Measurements from ENCODE around the gene CERS1.

The CERS1 gene, protein sequence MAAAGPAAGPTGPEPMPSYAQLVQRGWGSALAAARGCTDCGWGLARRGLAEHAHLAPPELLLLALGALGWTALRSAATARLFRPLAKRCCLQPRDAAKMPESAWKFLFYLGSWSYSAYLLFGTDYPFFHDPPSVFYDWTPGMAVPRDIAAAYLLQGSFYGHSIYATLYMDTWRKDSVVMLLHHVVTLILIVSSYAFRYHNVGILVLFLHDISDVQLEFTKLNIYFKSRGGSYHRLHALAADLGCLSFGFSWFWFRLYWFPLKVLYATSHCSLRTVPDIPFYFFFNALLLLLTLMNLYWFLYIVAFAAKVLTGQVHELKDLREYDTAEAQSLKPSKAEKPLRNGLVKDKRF

DNA sequence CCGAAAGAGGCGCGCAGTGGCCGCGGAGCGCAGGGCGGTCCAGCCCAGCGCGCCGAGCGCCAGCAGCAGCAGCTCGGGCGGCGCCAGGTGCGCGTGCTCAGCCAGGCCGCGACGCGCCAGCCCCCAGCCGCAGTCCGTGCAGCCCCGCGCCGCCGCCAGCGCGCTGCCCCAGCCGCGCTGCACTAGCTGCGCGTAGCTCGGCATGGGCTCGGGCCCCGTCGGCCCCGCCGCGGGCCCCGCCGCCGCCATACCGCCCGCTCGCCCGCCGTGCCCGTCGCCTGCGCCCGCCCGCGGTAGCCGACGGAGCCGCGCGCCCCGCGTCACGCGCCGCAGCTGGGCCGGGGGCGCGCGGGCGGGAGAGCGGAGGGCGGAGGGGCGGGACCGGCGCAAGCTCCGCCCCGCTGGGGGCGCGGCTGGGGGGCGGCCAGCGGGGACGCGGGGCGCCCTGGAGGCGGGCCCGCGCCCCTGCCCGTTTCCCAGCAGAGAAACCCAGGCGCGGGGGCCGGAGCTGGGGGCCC lies at the start of gene CERS1:
Gene CERS1, minus strand, starts transcription at position 335 of the 518 bp plus-strand sequence. Its CDS starts 86 bp downstream, at position 249.
- no peak for TF ChIP-seq POLR2A (IDR thresholded peaks at IDR 0.05; ENCODE audit: low read depth, low read length)
- no peak for DNase-seq (ENCODE audit: insufficient read length, low spot score)
- no peak for FAIRE-seq

DNA sequence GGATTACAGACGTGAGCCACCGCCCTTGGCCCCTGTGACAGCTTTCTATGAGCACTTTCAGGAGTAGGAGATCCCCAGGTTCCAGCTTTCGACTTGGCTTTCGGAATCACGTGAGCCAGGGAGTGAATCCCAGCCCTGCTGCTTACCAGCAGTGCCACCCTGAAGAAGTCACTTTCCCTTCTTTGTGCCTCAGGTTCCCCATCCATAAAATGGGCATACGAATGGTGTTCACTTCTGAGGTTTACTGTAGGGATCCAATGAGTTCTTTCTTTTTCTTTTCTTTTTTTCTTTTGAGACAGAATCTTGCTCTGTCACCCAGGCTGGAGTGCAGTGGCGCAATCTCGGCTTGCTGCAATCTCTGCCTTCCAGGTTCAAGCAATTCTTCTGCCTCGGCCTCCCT lies 49.3 kb upstream of the CERS1 start:
- DNase-seq (ENCODE audit: insufficient read length, low spot score) (no peak), FAIRE-seq (no peak)
- no peak for TF ChIP-seq POLR2A (IDR thresholded peaks at IDR 0.05; ENCODE audit: low read depth, low read length)

DNA sequence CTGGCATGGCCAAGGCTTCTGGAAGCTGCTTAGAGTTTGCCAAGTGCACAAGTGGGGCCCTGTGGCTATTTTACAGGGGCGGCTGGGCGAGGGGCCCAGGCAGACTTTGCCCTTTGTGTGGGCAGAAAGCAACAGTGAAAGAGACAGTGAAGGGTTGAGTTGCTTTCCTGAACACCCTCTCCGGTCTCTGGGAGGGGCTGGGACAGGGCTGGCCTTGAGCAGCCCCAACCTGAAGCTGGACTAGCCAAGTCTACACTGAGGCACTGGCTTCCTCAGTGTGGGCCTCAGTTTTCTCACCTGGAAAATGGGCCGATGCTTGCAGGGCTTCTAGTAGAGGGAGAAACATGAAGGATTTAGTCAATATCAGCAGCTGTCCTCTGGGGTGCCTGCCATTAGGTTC lies 47.5 kb upstream of the CERS1 start:
- FAIRE-seq, result no peak
- no peak for TF ChIP-seq POLR2A (IDR thresholded peaks at IDR 0.05; ENCODE audit: low read depth, low read length)
- no peak for DNase-seq (ENCODE audit: insufficient read length, low spot score)

DNA sequence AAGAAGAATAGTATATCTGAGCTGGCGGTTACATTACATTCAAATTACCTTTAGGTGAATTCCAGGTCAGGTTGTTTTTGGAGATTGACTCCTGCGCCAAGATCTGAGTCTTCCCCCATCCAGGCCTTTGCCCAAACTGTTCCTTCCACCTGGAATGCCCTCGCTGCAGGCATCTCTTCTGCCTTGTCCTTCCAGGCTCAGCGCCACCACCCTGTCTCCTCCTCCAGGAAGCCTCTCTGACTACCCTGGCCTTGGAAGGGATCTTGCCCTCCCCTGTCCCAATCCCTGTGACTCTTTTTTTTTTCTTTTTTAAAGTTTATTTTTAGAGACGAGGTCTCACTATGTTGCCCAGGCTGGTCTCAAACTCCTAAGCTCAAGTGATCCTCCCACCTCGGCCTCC lies 46.7 kb upstream of the CERS1 start:
- no peak for TF ChIP-seq POLR2A (IDR thresholded peaks at IDR 0.05; ENCODE audit: low read depth, low read length)
- DNase-seq (ENCODE audit: insufficient read length, low spot score) (no peak), FAIRE-seq (no peak)

DNA sequence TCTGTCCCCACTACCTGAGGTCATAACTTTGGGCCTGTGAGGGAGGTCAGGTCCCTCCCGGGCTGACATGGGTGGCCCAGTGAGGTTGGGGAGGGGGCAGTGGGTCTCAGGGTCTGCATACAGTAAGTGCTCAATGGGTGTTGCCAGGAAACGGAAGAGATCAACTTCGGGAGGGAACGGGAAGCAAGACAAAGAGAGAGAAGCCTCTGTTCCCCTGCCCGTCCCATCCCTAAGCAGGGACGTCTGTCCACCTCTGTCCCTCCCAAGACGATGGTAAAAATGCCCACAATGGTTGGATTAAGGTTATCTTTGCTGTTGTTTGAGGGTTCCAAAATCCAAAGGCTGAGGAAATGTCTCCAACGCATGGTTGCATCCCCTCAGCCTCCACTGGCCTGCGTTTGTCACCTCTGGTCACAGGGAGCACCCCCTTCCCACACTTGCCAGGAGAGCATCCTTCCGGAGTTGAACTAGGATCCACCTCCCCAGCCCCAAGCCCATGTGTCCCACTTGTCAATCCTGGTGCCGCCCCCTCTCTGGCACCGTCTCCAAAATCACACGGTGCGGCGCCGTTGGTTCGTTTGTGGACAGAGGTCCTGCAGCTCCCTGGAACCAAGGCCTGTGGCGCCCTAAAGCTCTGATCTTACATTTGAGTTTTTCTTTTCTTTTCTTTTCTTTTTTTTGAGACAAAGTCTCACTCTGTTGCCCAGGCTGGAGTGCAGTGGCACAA lies 45.8 kb upstream of the CERS1 start:
- TF ChIP-seq POLR2A (IDR thresholded peaks at IDR 0.05; ENCODE audit: low read depth, low read length), result no peak
- FAIRE-seq (no peak), DNase-seq (ENCODE audit: insufficient read length, low spot score) (no peak)

DNA sequence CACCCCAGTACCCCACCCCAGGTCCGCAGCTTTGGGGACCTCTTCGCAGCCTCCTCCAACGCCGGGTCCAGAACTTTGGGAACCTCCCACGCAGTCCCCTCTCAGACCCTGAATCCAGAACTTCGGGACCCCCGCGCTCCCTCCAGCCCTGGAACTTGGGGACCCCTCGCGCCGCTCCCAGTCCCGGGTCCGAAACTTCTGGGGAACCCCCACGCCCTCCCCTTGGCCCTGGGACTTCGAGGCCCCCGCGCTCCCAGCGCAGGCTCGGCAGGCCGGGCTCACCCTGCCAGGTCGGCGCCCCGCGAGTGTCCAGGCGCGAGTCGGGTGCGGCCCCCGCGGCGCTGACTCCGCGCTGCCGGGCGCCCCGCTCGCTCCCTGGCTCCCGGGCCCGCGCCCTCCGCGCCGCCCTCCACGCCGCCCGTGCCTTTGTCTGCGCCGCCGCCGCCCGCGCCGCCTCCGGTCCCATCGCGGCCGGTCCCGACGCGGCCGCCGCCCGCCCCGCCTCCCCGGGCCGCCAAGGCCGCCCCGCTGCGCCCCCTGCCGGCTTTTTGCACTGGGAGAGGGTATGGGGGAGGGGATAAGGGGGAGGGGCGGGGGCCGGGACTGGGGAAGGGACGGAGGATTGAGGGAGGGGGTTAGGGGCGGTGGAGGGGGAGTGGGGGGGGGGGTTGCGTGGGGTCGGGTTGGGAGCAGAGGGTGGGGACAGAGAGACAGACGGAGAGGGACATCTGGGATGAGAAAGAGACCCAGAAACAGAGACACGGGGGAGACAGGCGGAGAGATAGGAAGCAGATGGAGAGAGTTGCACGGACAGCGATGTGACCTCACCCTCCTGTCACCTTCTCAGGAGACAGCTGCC lies 45.0 kb upstream of the CERS1 start, which contains the start of gene HOMER3:
Gene HOMER3, minus strand, starts transcription at position 449 of the 859 bp plus-strand sequence. CDS start 2,235 bp downstream, outside the sequence.
- DNase-seq (ENCODE audit: insufficient read length, low spot score), result no peak
- FAIRE-seq, result no peak
- peak; percentile 55; the same call in 1 of the 2 replicates for TF ChIP-seq POLR2A (IDR thresholded peaks at IDR 0.05; ENCODE audit: low read depth, low read length)

DNA sequence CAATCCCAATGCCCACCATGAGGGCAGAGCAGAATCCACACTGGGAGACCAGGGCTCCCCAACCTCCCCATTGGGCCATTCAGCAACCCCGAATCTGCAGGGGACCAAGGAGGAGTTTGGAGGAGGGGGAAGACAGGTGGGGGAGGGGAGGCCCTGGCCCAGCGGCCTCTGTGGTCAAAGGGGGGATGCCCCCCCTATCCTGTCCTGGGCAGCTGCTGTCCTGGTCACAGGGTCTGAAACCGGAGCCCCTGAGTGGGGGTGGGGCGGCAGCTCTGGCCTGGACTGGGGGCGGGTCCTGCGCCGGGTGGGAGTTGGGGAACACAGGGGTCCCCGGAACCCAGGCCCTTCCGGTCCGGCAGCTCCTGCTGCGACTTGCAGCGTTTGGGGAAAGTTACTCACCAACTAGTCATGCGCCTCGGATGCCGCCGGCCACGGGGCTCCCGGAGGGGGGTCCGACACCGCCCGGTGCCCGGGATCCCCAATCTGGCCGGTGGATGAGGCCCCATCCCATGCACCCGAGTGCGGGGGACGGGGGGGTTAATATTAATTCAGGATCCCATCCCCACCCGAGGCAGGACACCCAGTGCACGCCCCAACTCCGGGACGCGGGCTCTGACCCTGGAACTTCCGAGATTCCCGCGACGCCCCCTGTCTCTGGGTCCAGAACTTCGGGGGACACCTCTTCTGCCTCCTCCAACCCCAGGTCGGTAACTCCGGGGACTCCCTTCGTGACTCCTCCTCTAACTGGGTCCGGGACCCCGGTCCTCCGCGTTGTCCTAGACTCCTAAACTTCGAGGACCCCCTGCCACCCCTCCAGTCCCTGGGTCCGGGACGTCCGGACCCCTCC lies 44.2 kb upstream of the CERS1 start:
- FAIRE-seq (no peak), DNase-seq (ENCODE audit: insufficient read length, low spot score) (peak; percentile 88)
- TF ChIP-seq POLR2A (IDR thresholded peaks at IDR 0.05; ENCODE audit: low read depth, low read length), result no peak

DNA sequence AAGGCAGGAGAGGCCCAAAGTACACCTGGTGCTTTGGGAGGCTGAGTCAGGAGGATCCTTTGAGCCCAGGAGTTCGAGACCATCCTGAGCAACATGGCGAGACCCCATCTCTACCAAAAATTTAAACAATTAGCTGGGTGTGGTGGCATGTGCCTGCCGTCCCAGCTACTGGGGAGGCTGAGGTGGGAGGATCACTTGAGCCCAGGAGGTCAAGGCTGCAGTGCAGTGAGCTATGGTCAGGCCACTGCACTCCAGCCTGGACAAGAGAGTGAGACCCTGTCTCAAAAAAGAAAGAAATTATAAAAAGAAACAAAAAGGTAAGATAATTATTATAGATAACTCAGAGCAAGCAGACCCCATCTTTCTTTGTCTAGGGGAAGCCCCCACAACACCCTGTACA lies 43.2 kb upstream of the CERS1 start:
- TF ChIP-seq POLR2A (IDR thresholded peaks at IDR 0.05; ENCODE audit: low read depth, low read length), result no peak
- no peak for DNase-seq (ENCODE audit: insufficient read length, low spot score)
- FAIRE-seq, result no peak

DNA sequence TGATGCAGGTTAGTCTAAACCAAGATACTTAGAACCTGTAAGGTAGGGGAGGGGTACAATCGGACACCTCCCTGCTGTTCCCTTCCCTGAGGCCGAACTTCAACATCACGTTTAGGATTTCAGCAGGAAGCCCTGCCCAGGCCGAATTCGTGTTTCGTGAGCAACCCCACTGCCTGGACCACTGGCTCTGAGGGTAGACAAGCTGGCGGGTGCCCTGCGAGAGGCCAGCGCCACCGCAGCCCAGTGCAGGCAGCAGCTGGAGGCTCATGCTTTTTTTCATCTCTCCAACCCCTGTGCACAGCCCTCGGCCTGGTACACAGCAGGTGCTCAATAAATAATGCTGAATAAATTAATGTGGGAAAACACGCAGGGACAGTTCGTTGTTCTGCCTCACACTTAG lies 37.3 kb upstream of the CERS1 start:
- no peak for TF ChIP-seq POLR2A (IDR thresholded peaks at IDR 0.05; ENCODE audit: low read depth, low read length)
- no peak for FAIRE-seq
- no peak for DNase-seq (ENCODE audit: insufficient read length, low spot score)

DNA sequence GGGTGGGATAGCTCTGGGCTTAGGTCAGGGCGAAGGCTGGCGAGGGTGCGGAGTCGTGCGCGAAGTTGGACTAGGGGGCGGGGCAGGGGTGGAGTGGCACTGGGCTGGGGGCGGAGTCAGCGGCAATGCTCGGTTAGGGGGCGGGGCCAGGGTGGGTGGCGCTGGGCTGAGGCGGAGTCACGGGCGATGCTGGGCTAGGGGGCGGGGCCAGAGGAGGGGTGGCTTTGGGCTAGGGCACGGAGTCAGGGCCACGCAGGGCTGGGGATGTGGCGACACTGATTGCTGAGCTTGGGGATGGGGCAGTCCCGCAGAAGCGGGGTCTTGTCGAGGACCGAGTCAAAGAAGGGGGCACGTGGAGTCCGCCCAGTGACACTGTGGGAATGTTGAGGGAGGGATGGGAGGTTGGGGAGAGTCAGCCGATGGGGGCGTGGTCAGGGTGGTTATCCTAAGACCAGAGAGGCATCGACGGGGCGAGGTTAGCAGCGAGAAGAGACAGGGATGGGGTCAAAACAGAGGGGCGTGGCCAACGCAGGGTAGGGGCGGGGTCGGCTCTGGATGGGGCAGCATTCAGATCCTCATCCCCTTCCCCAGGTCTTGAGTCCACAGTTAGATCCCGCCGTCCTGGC lies 36.4 kb upstream of the CERS1 start:
- FAIRE-seq, result no peak
- no peak for DNase-seq (ENCODE audit: insufficient read length, low spot score)
- TF ChIP-seq POLR2A (IDR thresholded peaks at IDR 0.05; ENCODE audit: low read depth, low read length), result no peak

DNA sequence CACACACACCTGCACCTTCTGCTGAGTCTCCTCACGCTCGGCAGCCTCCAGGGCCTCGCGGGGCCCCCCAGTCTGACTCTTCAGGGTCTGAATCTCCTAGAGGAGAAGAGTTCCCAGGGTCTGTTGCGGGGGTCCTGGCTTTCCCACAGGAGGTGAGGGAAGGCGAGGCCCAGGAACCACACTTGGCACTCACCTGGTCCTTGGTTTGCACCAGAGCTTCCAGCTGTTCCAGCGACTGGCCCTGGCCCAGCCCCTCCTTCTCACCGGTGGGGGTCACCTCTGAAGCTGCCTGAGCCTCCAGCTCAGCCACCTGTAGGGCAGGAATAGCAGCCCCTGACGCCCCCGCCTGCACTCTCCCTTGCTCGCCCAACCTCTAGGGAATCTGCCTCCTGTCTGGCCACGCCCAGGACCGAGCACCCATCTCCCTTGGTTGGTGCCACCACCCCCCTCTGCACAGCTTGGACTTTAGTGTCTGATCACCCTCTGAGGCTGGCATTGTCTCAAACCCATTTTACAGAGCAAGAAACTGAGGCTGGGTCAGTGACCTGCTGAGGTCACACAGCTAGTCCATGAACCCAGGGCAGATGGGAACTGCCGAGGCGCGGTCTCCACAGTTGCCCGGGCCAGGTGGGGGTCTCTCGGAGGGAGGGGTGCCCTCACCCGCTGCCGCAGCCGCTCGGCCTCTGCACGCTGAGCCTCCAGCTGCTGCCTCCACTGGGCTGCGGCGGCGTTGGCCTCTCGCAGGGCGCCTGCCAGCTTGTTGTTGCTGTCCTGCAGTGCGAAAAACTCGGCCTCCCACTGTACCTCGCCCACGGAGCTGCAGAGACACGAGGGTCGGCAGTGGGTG lies 35.6 kb upstream of the CERS1 start:
- TF ChIP-seq POLR2A (IDR thresholded peaks at IDR 0.05; ENCODE audit: low read depth, low read length), result no peak
- no peak for FAIRE-seq

DNA sequence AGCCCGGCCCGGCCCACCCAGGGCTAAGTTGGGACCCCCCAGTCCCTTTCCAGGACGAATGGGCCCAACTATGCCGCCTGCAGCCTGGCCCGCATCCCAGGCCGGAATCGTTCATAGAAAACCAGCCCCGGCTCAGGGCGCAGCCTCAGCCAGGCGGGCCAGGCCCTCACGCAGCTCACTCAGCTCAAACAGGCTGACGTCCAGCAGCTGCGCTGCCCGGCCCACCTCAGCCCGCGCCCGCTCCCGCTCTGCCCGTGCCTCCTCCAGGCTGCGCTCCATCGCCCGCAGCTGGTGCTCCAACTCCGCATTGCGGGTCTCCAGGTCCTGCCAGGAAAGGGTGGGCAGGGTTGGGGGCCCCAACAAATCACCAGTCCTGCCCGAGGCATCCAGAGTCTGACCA lies 33.4 kb upstream of the CERS1 start:
- FAIRE-seq, result no peak
- TF ChIP-seq POLR2A (IDR thresholded peaks at IDR 0.05; ENCODE audit: low read depth, low read length), result no peak
- DNase-seq (ENCODE audit: insufficient read length, low spot score), result no peak

More for the DNA sequence above, 35.6 kb upstream of the CERS1 start:
- DNase-seq (ENCODE audit: insufficient read length, low spot score), result no peak

Data from H54 (cell line).